H1 (cell line): ENCODE measurements around the gene C7orf57. TPM values are rescaled to one million over a fixed set of nuclear protein-coding genes. Genes with fewer than 3 reads are reported as not detected.

Source experiments
- CTCF ChIA-PET: fragments of 300-600 bp; sonication (Branson Sonifier 250); formaldehyde crosslinking; loops from one replicate; lab custom pipeline; 2021; ENCODE audit not compliant: partially characterized antibody; lab: Charles Lee
- POLR2A ChIA-PET: fragments of 300-600 bp; sonication (Branson Sonifier 250); formaldehyde crosslinking; loops from one replicate; lab custom pipeline; 2021; ENCODE audit warnings: inconsistent platforms; ENCODE audit not compliant: partially characterized antibody; lab: Charles Lee
- DNase-seq, 2 experiments: peaks; one replicate each; pipeline versions ENCODE4 v3.0.0 to v3.0.0-alpha.2; 2010 to 2022; ENCODE audit warnings: low spot score in 2 of 2, low read depth in 1 of 2, mixed read lengths in 1 of 2
- FAIRE-seq: peaks from 2 replicates; lab custom pipeline; 2011; peaks lifted over from hg19 to GRCh38; lab: Jason Lieb, UNC
- H2AFZ ChIP-seq: 2 replicates; pipeline ENCODE4 v1.8.1; 2012; ENCODE audit warnings: low read length, inconsistent platforms
- H2AK5ac ChIP-seq: 2 replicates; pipeline ENCODE4 v1.6.1; 2013; ENCODE audit warnings: low read depth, low read length
- H2BK120ac ChIP-seq: replicated peaks from 2 replicates; pipeline ENCODE3; 2013; ENCODE audit warnings: low read depth, low read length, inconsistent platforms
- H2BK12ac ChIP-seq: 2 replicates; pipeline ENCODE4 v1.6.1; 2013; ENCODE audit warnings: low read depth, low read length
- H2BK15ac ChIP-seq: 2 replicates; pipeline ENCODE4 v1.6.1; 2013; ENCODE audit warnings: low read length
- H2BK20ac ChIP-seq: 2 replicates; pipeline ENCODE4 v1.6.1; 2013; ENCODE audit warnings: low read length
- H2BK5ac ChIP-seq: 2 replicates; pipeline ENCODE4 v1.6.1; 2013; ENCODE audit warnings: low read depth, low read length
- H3K14ac ChIP-seq: 2 replicates; pipeline ENCODE4 v1.6.1; 2013; ENCODE audit warnings: inconsistent platforms; ENCODE audit not compliant: insufficient read length
- H3K18ac ChIP-seq: 2 replicates; pipeline ENCODE4 v1.6.1; 2013; ENCODE audit warnings: low read length; ENCODE audit errors: extremely low read depth
- H3K23ac ChIP-seq: 2 replicates; pipeline ENCODE4 v1.6.1; 2013; ENCODE audit warnings: inconsistent platforms; ENCODE audit not compliant: insufficient read length
- H3K23me2 ChIP-seq: 2 replicates; pipeline ENCODE4 v1.6.1; 2013; ENCODE audit warnings: low read depth, low read length
- H3K27ac ChIP-seq: 2 replicates; pipeline ENCODE4 v1.6.1; 2011; ENCODE audit warnings: low read depth, low read length, inconsistent platforms
- H3K27me3 ChIP-seq, 4 experiments: replicated peaks in 1 of 4; 1 replicate in 1 of 4; 2 replicates in 3 of 4; pipeline versions ENCODE4 v1.6.1 to v1.8.1; 2011 to 2013; ENCODE audit warnings: low read length in 3 of 4, mild to moderate bottlenecking in 3 of 4, inconsistent platforms in 2 of 4, mixed read lengths in 2 of 4, moderate library complexity in 1 of 4; ENCODE audit not compliant: control insufficient read depth in 3 of 4, insufficient read depth in 3 of 4; ENCODE audit errors: extremely low read depth in 1 of 4
- H3K36me3 ChIP-seq, 4 experiments: 2 replicates each; pipeline versions ENCODE4 v1.6.1 to v1.8.1; 2011 to 2013; ENCODE audit warnings: mild to moderate bottlenecking in 4 of 4, low read length in 3 of 4, moderate library complexity in 2 of 4, control low read depth in 1 of 4, inconsistent platforms in 1 of 4; ENCODE audit not compliant: insufficient read depth in 4 of 4, control insufficient read depth in 2 of 4
- H3K4ac ChIP-seq: replicated peaks from 2 replicates; pipeline ENCODE3; 2013; ENCODE audit warnings: low read length, low read depth, mixed read lengths, inconsistent platforms; ENCODE audit not compliant: insufficient read length
- H3K4me1 ChIP-seq, 4 experiments: replicated peaks in 1 of 4; 1 replicate in 1 of 4; 2 replicates in 3 of 4; pipeline versions ENCODE4 v1.6.1 to v1.8.1; 2011 to 2013; ENCODE audit warnings: low read length in 3 of 4, inconsistent platforms in 2 of 4, mixed read lengths in 1 of 4; ENCODE audit not compliant: insufficient read depth in 4 of 4, control insufficient read depth in 3 of 4
- H3K4me2 ChIP-seq, 2 experiments: 2 replicates each; pipeline versions ENCODE4 v1.6.1 to v1.8.1; 2011 to 2013; ENCODE audit warnings: low read depth in 2 of 2, low read length in 2 of 2, control low read depth in 1 of 2, inconsistent platforms in 1 of 2, mild to moderate bottlenecking in 1 of 2; ENCODE audit not compliant: insufficient read depth in 1 of 2
- H3K4me3 ChIP-seq, 4 experiments: fragments of 200-600, 300-600 bp in 1 of 4; sonication (generic), shearing (Covaris generic), sonication (Bioruptor Twin) in 1 of 4; 2 replicates each; pipeline versions ENCODE4 v1.5.1 to v1.8.1; 2011 to 2016; ENCODE audit warnings: low read length in 4 of 4, low read depth in 3 of 4, control low read depth in 2 of 4, inconsistent platforms in 2 of 4, mild to moderate bottlenecking in 2 of 4, mixed read lengths in 1 of 4, moderate library complexity in 1 of 4; ENCODE audit not compliant: insufficient read depth in 2 of 4; ENCODE audit errors: extremely low read depth in 1 of 4
- H3K56ac ChIP-seq: replicated peaks from 2 replicates; pipeline ENCODE3; 2013; ENCODE audit warnings: low read depth, mild to moderate bottlenecking, mixed read lengths, low read length, inconsistent platforms; ENCODE audit not compliant: insufficient read length
- H3K79me1 ChIP-seq: 2 replicates; pipeline ENCODE4 v1.6.1; 2013; ENCODE audit warnings: low read depth, low read length, control low read depth
- H3K79me2 ChIP-seq, 2 experiments: 2 replicates each; pipeline versions ENCODE4 v1.6.1 to v1.8.1; 2012 to 2013; ENCODE audit warnings: low read length in 2 of 2, mild to moderate bottlenecking in 2 of 2, inconsistent platforms in 1 of 2; ENCODE audit not compliant: insufficient read depth in 2 of 2, control insufficient read depth in 1 of 2
- H3K9ac ChIP-seq, 4 experiments: replicated peaks in 1 of 4; 1 replicate in 1 of 4; 2 replicates in 3 of 4; pipeline versions ENCODE4 v1.6.1 to v1.8.1; 2011 to 2013; ENCODE audit warnings: low read depth in 3 of 4, low read length in 3 of 4, control low read depth in 2 of 4, mild to moderate bottlenecking in 2 of 4, moderate library complexity in 2 of 4, inconsistent platforms in 1 of 4; ENCODE audit errors: extremely low read depth in 1 of 4
- H3K9me3 ChIP-seq, 2 experiments: 2 replicates each; pipeline versions ENCODE4 v1.6.1 to v1.8.1; 2012 to 2013; ENCODE audit warnings: mild to moderate bottlenecking in 2 of 2, moderate library complexity in 2 of 2, control low read depth in 1 of 2, inconsistent platforms in 1 of 2, low read depth in 1 of 2, low read length in 1 of 2, mixed read lengths in 1 of 2; ENCODE audit not compliant: insufficient read depth in 2 of 2
- H4K20me1 ChIP-seq, 2 experiments: replicated peaks in 1 of 2; 2 replicates each; pipeline versions ENCODE3 to v1.8.1; 2011 to 2013; ENCODE audit warnings: inconsistent platforms in 2 of 2, low read length in 2 of 2, mild to moderate bottlenecking in 1 of 2; ENCODE audit not compliant: insufficient read depth in 2 of 2, control insufficient read depth in 1 of 2
- H4K5ac ChIP-seq: 2 replicates; pipeline ENCODE4 v1.6.1; 2013; ENCODE audit warnings: low read length, low read depth, mixed read lengths, inconsistent platforms; ENCODE audit not compliant: insufficient read length
- H4K8ac ChIP-seq: 2 replicates; pipeline ENCODE4 v1.8.0; 2013; ENCODE audit warnings: mild to moderate bottlenecking, moderate library complexity, low read length, inconsistent platforms; ENCODE audit not compliant: insufficient read depth; ENCODE audit errors: extremely low read depth
- H4K91ac ChIP-seq: replicated peaks from 2 replicates; pipeline ENCODE3; 2013; ENCODE audit warnings: low read length, mixed read lengths, inconsistent platforms; ENCODE audit not compliant: insufficient read length
- CTCF ChIP-seq, 3 experiments: IDR thresholded peaks; 1 replicate in 2 of 3; 2 replicates in 1 of 3; pipeline versions ENCODE4 v1.5.1 to v1.6.1; 2011; ENCODE audit warnings: low read length in 3 of 3, mild to moderate bottlenecking in 3 of 3, inconsistent platforms in 2 of 3, low read depth in 1 of 3, moderate library complexity in 1 of 3; ENCODE audit not compliant: insufficient read depth in 1 of 3; ENCODE audit errors: control extremely low read depth in 1 of 3
- KDM5A ChIP-seq: fragments of 200-600 bp; IDR thresholded peaks from 2 replicates; pipeline ENCODE4 v1.7.1; 2012; ENCODE audit warnings: mild to moderate bottlenecking, low read length, inconsistent platforms, mixed read lengths
- RAD21 ChIP-seq, 2 experiments: IDR thresholded peaks in 1 of 2; conservative IDR thresholded peaks in 1 of 2; 2 replicates each; pipeline ENCODE4 v1.6.1; 2011; ENCODE audit warnings: low read depth in 2 of 2, low read length in 2 of 2, improper control_type of control experiment in 1 of 2, inconsistent platforms in 1 of 2, mild to moderate bottlenecking in 1 of 2, moderate library complexity in 1 of 2
- WGBS, 2 experiments: shearing (Covaris generic) in 1 of 2; methylation state at CpG; one replicate each; pipeline versions ENCODE4 v1.1.6 to v1.1.7; 2013 to 2015; ENCODE audit warnings: low lambda C conversion rate in 2 of 2, mixed read lengths in 2 of 2, inconsistent platforms in 1 of 2, low coverage in 1 of 2, missing lambda C conversion rate in 1 of 2; ENCODE audit not compliant: insufficient replicate concordance in 2 of 2, insufficient coverage in 1 of 2, insufficient read length in 1 of 2; ENCODE audit errors: extremely low coverage in 1 of 2, missing lambda C conversion rate in 1 of 2; 5-methylcytosine and 5-hydroxymethylcytosine counted together
- polyA plus RNA-seq, 7 experiments: library from polyadenylated mRNA; depleted of rRNA in 3 of 7; stranded (reverse) in 5 of 7; unstranded in 2 of 7; fragments of >200 nt in 5 of 7; fragments of 200-250 nt in 2 of 7; gene quantifications; 1 replicate in 5 of 7; 2 replicates in 1 of 7; 4 replicates in 1 of 7; pipeline versions ENCODE4 v1.2.1 to v1.2.3, GENCODE V29; 2011 to 2013; ENCODE audit warnings: missing spikeins in 2 of 7, mixed read lengths in 2 of 7
- total RNA-seq: library from RNA; stranded (reverse); fragmentation: NEBNext Ultra II Directional; extraction: Animal tissue kit (Norgen Biotek cat#: 25700); gene quantifications from 2 replicates; pipeline ENCODE4 v1.2.1, GENCODE V29; 2021

C7orf57 gene
- total and polyA plus RNA-seq, 2 of the 8 experiments (the other 6 are each of a cell fraction or from before 2014, with no cell fraction given): 0.08 to 0.56 TPM

- 83% methylated on average over 4 of the region's 4 CpGs; no CpG with 5 or more reads in 1 of the 2 experiments for WGBS, 2 experiments
- H2AFZ ChIP-seq: no peak overlapping the region
- POLR2A ChIA-PET: interaction anchor here (1.3 to 5.4 kb wide), 4 partner anchors 10 to 16 kb away, joined by 3 to 31 read pairs (median 7); partner anchors contain the start of gene UPP1
These were observed 66.6 kb downstream of the C7orf57 start for GRCh38 chr7:48101968-48102367.

More at GRCh38 chr7:48101968-48102367, 66.6 kb downstream of the C7orf57 start:
- FAIRE-seq (no peak), DNase-seq (peak in 1 of 2 experiments; percentile 69)
- no peak overlapping the region for H3K4me2 ChIP-seq
- no peaks in the 10 kb centered on the region for H3K4me1 ChIP-seq
- no peak overlapping the region for H3K27ac ChIP-seq
- H3K79me2 ChIP-seq: 0 out of 4 replicates have a peak, but pooled peaks cover 0 to 4% of the 10 kb centered on the region in 2 experiments
- peaks cover 2% of the 10 kb centered on the region in 2 experiments for H4K20me1 ChIP-seq
- no peak overlapping the region for H2BK12ac ChIP-seq
- H2BK5ac ChIP-seq: no peak overlapping the region
- H3K4me3 ChIP-seq: no peak overlapping the region
- H4K91ac ChIP-seq: no peak overlapping the region
- no peaks in the 10 kb centered on the region for H3K9me3 ChIP-seq
- H3K27me3 ChIP-seq: no peaks in the 10 kb centered on the region
- 0 out of 2 replicates have a peak, but pooled peaks cover 2% of the 10 kb centered on the region for H3K79me1 ChIP-seq
- no peak overlapping the region for H2AK5ac ChIP-seq
- H3K14ac ChIP-seq: no peak overlapping the region
- no peak overlapping the region for H2BK20ac ChIP-seq
- H3K9ac ChIP-seq: no peak overlapping the region
- H3K23ac ChIP-seq: no peak overlapping the region
- TF ChIP-seq RAD21 (IDR thresholded peaks at IDR 0.05 in 1 of 2, conservative IDR thresholded peaks at IDR 0.05 in 1 of 2; ENCODE audit: low read depth in 2 of 2, low read length in 2 of 2) (peak; percentile 31 to 49), CTCF (IDR thresholded peaks at IDR 0.05; ENCODE audit: control extremely low read depth in 1 of 3, insufficient read depth in 1 of 3, low read depth in 1 of 3, low read length in 3 of 3) (peak; percentile 46 to 84 (median 72)), KDM5A (no peak)
- H3K36me3 ChIP-seq: peaks cover 14 to 88% (median 49%) of the 10 kb centered on the region in 4 experiments; a peak in 7 of 8 replicates
- no peak overlapping the region for H3K56ac ChIP-seq
- no peak overlapping the region for H3K18ac ChIP-seq
- H3K4ac ChIP-seq: no peak overlapping the region
- no peaks in the 10 kb centered on the region; the same call in 1 of the 2 replicates for H3K23me2 ChIP-seq
- CTCF ChIA-PET: interaction anchor here (0.6 to 3.4 kb wide), 14 partner anchors 8 to 737 kb away, joined by 3 to 28 read pairs (median 4); partner anchors contain the start of gene UPP1
- no peak overlapping the region for H4K8ac ChIP-seq
- no peak overlapping the region for H2BK120ac ChIP-seq
- no peak overlapping the region for H2BK15ac ChIP-seq
- no peak overlapping the region for H4K5ac ChIP-seq
